ENCODE measurements around the gene GLA. TPM values are rescaled to one million over a fixed set of nuclear protein-coding genes. Genes with fewer than 3 reads are reported as not detected.

The GLA gene
- total and polyA plus RNA-seq, 2 of the 13 experiments (the other 11 are each of a cell fraction or from before 2014, with no cell fraction given) = 31.4 to 59.3 TPM

DNA sequence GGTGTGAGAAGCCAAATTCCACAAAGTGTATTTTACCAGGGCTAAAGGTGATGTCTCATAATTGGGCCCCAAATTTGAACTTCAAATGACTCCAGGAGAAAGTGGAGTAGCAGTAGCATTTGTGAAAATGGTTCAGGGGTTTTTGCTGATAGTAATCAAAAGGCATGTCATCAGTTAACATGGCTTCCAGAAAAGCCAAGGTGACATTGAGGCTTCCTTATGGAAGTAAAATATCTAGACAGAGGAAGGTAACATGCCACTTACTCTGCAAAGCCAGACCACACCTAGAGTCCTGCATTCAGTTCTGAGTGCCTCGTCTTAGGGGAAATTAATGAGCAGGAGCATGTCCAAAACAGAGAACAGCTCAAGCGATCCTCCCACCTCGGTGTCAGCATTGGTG lies 19.1 kb downstream of the GLA start (continued):
- TF ChIP-seq RARA (CRISPR knock-in tag; IDR thresholded peaks at IDR 0.05) (no peak), TAF1 (CRISPR knock-in tag; IDR thresholded peaks at IDR 0.05) (no peak), ZNF230 (CRISPR knock-in tag; IDR thresholded peaks at IDR 0.05) (no peak), KLF13 (CRISPR knock-in tag; IDR thresholded peaks at IDR 0.05) (no peak), ZNF24 (IDR thresholded peaks at IDR 0.05) (no peak), MATR3 (CRISPR knock-in tag; IDR thresholded peaks at IDR 0.05) (no peak), YEATS2 (CRISPR knock-in tag; IDR thresholded peaks at IDR 0.05; ENCODE audit: borderline replicate concordance) (no peak), GTF2F1 (IDR thresholded peaks at IDR 0.05; ENCODE audit: low read length) (no peak)
- TF ChIP-seq, protein P1, sequence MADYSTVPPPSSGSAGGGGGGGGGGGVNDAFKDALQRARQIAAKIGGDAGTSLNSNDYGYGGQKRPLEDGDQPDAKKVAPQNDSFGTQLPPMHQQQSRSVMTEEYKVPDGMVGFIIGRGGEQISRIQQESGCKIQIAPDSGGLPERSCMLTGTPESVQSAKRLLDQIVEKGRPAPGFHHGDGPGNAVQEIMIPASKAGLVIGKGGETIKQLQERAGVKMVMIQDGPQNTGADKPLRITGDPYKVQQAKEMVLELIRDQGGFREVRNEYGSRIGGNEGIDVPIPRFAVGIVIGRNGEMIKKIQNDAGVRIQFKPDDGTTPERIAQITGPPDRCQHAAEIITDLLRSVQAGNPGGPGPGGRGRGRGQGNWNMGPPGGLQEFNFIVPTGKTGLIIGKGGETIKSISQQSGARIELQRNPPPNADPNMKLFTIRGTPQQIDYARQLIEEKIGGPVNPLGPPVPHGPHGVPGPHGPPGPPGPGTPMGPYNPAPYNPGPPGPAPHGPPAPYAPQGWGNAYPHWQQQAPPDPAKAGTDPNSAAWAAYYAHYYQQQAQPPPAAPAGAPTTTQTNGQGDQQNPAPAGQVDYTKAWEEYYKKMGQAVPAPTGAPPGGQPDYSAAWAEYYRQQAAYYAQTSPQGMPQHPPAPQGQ (CRISPR knock-in tag; IDR thresholded peaks at IDR 0.05; ENCODE audit: borderline replicate concordance) = no peak
- TF ChIP-seq, protein P2, sequence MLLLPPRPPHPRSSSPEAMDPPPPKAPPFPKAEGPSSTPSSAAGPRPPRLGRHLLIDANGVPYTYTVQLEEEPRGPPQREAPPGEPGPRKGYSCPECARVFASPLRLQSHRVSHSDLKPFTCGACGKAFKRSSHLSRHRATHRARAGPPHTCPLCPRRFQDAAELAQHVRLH (CRISPR knock-in tag; IDR thresholded peaks at IDR 0.05; ENCODE audit: borderline replicate concordance, low read depth) = no peak

DNA sequence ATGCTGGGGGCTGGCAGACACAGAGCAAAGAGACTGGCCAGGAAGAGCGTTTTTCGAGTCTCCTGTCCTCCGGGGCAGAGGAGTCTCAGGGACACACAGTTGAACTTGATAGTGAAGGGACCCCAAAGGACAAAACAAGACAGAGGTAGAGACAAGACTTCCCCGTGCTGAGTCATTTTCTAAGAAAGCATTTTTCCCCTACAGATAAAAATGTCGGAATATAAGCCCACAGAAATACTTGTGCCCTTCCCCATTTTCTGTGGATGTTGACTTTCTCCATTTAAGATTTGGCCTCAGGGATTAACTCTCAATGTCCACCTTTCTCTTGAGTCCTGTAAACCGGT lies 21.2 kb downstream of the GLA start:
- no peak for ATAC-seq
- Histone ChIP-seq H3K36me3 (replicated peaks in 1 of 2; ENCODE audit: control insufficient read depth in 1 of 2, insufficient read depth in 2 of 2, low read length in 2 of 2) (no peaks in the 10 kb centered on the region), H3K4me3 (replicated peaks in 1 of 3; ENCODE audit: insufficient read depth in 1 of 3, low read depth in 2 of 3, low read length in 3 of 3) (no peak overlapping the region), H3K79me2 (ENCODE audit: insufficient read depth, low read length) (peaks cover 6% of the 10 kb centered on the region), H3K27ac (ENCODE audit: extremely low read length, insufficient read depth, low read length) (no peak overlapping the region), H3K9me3 (ENCODE audit: low read length) (no peaks in the 10 kb centered on the region), H3K9ac (ENCODE audit: insufficient read depth, low read depth, low read length) (no peak overlapping the region), H3K27me3 (ENCODE audit: control insufficient read depth in 1 of 2, insufficient read depth in 2 of 2, low read length in 2 of 2) (no peaks in the 10 kb centered on the region; a peak in 1 of 5 replicates), H3K4me1 (ENCODE audit: insufficient read depth, low read length) (no peaks in the 10 kb centered on the region), H4K20me1 (ENCODE audit: insufficient read depth, low read length) (no peaks in the 10 kb centered on the region), H3K4me2 (ENCODE audit: low read depth, low read length) (no peak overlapping the region), H2AFZ (ENCODE audit: low read length) (no peak overlapping the region)
- CTCF ChIA-PET (ENCODE audit: low intra/inter-chr PET ratio, low total read pairs) = no interaction called here
- BruUV-seq (replicated peaks) = no TSS peak
- DNase-seq (ENCODE audit: low spot score) = no peak
- WGBS (ENCODE audit: low lambda C conversion rate) = 70% methylated on average over 5 of the region's 6 CpGs
- in situ Hi-C loops (cut with HindIII; ENCODE audit: extremely low pct_ligation_motif_present, low pct_unique_long_range_greater_than_20kb) = no loop called here
- FAIRE-seq = no peak
- POLR2A ChIA-PET = no interaction called here
- intact Hi-C loops (cut with micrococcal nuclease; ENCODE audit: unreplicated experiment) = no loop called here
- TF ChIP-seq, protein P3, sequence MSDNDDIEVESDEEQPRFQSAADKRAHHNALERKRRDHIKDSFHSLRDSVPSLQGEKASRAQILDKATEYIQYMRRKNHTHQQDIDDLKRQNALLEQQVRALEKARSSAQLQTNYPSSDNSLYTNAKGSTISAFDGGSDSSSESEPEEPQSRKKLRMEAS (IDR thresholded peaks at IDR 0.05) = no peak
- TF ChIP-seq, protein P4, sequence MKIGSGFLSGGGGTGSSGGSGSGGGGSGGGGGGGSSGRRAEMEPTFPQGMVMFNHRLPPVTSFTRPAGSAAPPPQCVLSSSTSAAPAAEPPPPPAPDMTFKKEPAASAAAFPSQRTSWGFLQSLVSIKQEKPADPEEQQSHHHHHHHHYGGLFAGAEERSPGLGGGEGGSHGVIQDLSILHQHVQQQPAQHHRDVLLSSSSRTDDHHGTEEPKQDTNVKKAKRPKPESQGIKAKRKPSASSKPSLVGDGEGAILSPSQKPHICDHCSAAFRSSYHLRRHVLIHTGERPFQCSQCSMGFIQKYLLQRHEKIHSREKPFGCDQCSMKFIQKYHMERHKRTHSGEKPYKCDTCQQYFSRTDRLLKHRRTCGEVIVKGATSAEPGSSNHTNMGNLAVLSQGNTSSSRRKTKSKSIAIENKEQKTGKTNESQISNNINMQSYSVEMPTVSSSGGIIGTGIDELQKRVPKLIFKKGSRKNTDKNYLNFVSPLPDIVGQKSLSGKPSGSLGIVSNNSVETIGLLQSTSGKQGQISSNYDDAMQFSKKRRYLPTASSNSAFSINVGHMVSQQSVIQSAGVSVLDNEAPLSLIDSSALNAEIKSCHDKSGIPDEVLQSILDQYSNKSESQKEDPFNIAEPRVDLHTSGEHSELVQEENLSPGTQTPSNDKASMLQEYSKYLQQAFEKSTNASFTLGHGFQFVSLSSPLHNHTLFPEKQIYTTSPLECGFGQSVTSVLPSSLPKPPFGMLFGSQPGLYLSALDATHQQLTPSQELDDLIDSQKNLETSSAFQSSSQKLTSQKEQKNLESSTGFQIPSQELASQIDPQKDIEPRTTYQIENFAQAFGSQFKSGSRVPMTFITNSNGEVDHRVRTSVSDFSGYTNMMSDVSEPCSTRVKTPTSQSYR (CRISPR knock-in tag; IDR thresholded peaks at IDR 0.05; ENCODE audit: borderline replicate concordance) = no peak
- TF ChIP-seq ZNF598 (CRISPR knock-in tag; IDR thresholded peaks at IDR 0.05; ENCODE audit: borderline replicate concordance) = no peak
- TF ChIP-seq, protein P5, sequence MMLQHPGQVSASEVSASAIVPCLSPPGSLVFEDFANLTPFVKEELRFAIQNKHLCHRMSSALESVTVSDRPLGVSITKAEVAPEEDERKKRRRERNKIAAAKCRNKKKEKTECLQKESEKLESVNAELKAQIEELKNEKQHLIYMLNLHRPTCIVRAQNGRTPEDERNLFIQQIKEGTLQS (CRISPR knock-in tag; IDR thresholded peaks at IDR 0.05) = no peak
- no peak for TF ChIP-seq ZNF775 (CRISPR knock-in tag; IDR thresholded peaks at IDR 0.05; ENCODE audit: borderline replicate concordance)
- no peak for TF ChIP-seq NCOR1 (IDR thresholded peaks at IDR 0.05; ENCODE audit: borderline replicate concordance, low read length)
- no peak for TF ChIP-seq TGIF2 (CRISPR knock-in tag; IDR thresholded peaks at IDR 0.05)
- TF ChIP-seq TOPORS (CRISPR knock-in tag; IDR thresholded peaks at IDR 0.05) = no peak
- no peak for TF ChIP-seq RFXAP (CRISPR knock-in tag; IDR thresholded peaks at IDR 0.05; ENCODE audit: borderline replicate concordance)
- TF ChIP-seq, protein P6, sequence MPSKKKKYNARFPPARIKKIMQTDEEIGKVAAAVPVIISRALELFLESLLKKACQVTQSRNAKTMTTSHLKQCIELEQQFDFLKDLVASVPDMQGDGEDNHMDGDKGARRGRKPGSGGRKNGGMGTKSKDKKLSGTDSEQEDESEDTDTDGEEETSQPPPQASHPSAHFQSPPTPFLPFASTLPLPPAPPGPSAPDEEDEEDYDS (CRISPR knock-in tag; IDR thresholded peaks at IDR 0.05) = no peak

All from HepG2 (cell line).